ENCODE results near the gene PCGF6.

Gene PCGF6

DNA sequence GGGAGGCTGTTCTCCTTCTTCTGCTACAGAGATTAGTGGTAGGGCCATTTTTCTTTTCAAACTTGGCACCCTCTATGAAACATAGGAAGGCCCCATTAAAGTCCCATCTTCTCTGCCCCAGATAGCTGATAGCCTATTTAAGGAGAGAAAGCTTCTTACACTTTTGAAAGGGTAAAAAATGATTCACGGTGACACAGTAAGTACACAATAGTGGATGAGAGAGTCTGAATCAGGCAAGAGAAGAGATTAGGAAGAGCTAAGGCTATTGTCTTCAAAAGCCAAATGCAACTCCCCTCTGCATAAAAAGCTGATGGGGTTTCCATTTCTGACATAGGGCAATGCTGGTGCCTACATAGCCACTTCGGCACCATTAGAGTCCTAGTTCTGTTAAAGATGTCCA lies 70.4 kb downstream of the PCGF6 start:
- Histone ChIP-seq H3K9me3 (ENCODE audit: control insufficient read depth, insufficient read depth, low read depth, low read length) (no peaks in the 10 kb centered on the region), H3K4me1 (ENCODE audit: control insufficient read depth, insufficient read depth, low read length) (peaks cover 10% of the 10 kb centered on the region), H3K36me3 (ENCODE audit: control insufficient read depth in 2 of 2, insufficient read depth in 1 of 2, low read length in 2 of 2) (no peaks in the 10 kb centered on the region), H3K4me3 (ENCODE audit: low read depth, low read length) (no peak overlapping the region), H3K27ac (ENCODE audit: extremely low read depth, low read depth, low read length) (no peak overlapping the region)
- ChIA-PET CTCF (no interaction called here), POLR2A (interaction anchor here (1.1 kb wide), 1 partner anchor 14 kb away, joined by 3 read pairs; no protein-coding TSS in a partner anchor)
- no peak for TF ChIP-seq ZNF658 (tag by site-specific recombination; IDR thresholded peaks at IDR 0.05)
- TF ChIP-seq, protein P1, sequence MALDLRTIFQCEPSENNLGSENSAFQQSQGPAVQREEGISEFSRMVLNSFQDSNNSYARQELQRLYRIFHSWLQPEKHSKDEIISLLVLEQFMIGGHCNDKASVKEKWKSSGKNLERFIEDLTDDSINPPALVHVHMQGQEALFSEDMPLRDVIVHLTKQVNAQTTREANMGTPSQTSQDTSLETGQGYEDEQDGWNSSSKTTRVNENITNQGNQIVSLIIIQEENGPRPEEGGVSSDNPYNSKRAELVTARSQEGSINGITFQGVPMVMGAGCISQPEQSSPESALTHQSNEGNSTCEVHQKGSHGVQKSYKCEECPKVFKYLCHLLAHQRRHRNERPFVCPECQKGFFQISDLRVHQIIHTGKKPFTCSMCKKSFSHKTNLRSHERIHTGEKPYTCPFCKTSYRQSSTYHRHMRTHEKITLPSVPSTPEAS (tag by site-specific recombination; IDR thresholded peaks at IDR 0.05) = no peak
- TF ChIP-seq MZF1 (tag by site-specific recombination; IDR thresholded peaks at IDR 0.05; ENCODE audit: borderline replicate concordance) = no peak
- TF ChIP-seq, protein P2, sequence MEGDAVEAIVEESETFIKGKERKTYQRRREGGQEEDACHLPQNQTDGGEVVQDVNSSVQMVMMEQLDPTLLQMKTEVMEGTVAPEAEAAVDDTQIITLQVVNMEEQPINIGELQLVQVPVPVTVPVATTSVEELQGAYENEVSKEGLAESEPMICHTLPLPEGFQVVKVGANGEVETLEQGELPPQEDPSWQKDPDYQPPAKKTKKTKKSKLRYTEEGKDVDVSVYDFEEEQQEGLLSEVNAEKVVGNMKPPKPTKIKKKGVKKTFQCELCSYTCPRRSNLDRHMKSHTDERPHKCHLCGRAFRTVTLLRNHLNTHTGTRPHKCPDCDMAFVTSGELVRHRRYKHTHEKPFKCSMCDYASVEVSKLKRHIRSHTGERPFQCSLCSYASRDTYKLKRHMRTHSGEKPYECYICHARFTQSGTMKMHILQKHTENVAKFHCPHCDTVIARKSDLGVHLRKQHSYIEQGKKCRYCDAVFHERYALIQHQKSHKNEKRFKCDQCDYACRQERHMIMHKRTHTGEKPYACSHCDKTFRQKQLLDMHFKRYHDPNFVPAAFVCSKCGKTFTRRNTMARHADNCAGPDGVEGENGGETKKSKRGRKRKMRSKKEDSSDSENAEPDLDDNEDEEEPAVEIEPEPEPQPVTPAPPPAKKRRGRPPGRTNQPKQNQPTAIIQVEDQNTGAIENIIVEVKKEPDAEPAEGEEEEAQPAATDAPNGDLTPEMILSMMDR (tag by site-specific recombination; IDR thresholded peaks at IDR 0.05) = no peak
- TF ChIP-seq ZNF350 (tag by site-specific recombination; IDR thresholded peaks at IDR 0.05) = no peak
- TF ChIP-seq, protein P3, sequence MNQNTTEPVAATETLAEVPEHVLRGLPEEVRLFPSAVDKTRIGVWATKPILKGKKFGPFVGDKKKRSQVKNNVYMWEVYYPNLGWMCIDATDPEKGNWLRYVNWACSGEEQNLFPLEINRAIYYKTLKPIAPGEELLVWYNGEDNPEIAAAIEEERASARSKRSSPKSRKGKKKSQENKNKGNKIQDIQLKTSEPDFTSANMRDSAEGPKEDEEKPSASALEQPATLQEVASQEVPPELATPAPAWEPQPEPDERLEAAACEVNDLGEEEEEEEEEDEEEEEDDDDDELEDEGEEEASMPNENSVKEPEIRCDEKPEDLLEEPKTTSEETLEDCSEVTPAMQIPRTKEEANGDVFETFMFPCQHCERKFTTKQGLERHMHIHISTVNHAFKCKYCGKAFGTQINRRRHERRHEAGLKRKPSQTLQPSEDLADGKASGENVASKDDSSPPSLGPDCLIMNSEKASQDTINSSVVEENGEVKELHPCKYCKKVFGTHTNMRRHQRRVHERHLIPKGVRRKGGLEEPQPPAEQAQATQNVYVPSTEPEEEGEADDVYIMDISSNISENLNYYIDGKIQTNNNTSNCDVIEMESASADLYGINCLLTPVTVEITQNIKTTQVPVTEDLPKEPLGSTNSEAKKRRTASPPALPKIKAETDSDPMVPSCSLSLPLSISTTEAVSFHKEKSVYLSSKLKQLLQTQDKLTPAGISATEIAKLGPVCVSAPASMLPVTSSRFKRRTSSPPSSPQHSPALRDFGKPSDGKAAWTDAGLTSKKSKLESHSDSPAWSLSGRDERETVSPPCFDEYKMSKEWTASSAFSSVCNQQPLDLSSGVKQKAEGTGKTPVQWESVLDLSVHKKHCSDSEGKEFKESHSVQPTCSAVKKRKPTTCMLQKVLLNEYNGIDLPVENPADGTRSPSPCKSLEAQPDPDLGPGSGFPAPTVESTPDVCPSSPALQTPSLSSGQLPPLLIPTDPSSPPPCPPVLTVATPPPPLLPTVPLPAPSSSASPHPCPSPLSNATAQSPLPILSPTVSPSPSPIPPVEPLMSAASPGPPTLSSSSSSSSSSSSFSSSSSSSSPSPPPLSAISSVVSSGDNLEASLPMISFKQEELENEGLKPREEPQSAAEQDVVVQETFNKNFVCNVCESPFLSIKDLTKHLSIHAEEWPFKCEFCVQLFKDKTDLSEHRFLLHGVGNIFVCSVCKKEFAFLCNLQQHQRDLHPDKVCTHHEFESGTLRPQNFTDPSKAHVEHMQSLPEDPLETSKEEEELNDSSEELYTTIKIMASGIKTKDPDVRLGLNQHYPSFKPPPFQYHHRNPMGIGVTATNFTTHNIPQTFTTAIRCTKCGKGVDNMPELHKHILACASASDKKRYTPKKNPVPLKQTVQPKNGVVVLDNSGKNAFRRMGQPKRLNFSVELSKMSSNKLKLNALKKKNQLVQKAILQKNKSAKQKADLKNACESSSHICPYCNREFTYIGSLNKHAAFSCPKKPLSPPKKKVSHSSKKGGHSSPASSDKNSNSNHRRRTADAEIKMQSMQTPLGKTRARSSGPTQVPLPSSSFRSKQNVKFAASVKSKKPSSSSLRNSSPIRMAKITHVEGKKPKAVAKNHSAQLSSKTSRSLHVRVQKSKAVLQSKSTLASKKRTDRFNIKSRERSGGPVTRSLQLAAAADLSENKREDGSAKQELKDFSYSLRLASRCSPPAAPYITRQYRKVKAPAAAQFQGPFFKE (tag by site-specific recombination; IDR thresholded peaks at IDR 0.05; ENCODE audit: borderline replicate concordance) = no peak
- no peak for TF ChIP-seq ZNF121 (tag by site-specific recombination; IDR thresholded peaks at IDR 0.05)
- TF ChIP-seq, protein P4, sequence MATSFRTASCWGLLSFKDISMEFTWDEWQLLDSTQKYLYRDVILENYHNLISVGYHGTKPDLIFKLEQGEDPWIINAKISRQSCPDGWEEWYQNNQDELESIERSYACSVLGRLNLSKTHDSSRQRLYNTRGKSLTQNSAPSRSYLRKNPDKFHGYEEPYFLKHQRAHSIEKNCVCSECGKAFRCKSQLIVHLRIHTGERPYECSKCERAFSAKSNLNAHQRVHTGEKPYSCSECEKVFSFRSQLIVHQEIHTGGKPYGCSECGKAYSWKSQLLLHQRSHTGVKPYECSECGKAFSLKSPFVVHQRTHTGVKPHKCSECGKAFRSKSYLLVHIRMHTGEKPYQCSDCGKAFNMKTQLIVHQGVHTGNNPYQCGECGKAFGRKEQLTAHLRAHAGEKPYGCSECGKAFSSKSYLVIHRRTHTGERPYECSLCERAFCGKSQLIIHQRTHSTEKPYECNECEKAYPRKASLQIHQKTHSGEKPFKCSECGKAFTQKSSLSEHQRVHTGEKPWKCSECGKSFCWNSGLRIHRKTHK (tag by site-specific recombination; IDR thresholded peaks at IDR 0.05) = no peak
- TF ChIP-seq GLI4 (tag by site-specific recombination; IDR thresholded peaks at IDR 0.05) = no peak
- no peak for TF ChIP-seq ZNF510 (tag by site-specific recombination; IDR thresholded peaks at IDR 0.05; ENCODE audit: insufficient replicate concordance)
- no peak for TF ChIP-seq ZNF76 (tag by site-specific recombination; IDR thresholded peaks at IDR 0.05; ENCODE audit: borderline replicate concordance, low read depth)
- no peak for TF ChIP-seq ZNF391 (tag by site-specific recombination; IDR thresholded peaks at IDR 0.05; ENCODE audit: borderline replicate concordance, low read depth)
- TF ChIP-seq ZNF624 (tag by site-specific recombination; IDR thresholded peaks at IDR 0.05) = no peak
- TF ChIP-seq ZNF19 (tag by site-specific recombination; IDR thresholded peaks at IDR 0.05; ENCODE audit: low read depth) = no peak
- no peak for TF ChIP-seq ZNF302 (tag by site-specific recombination; IDR thresholded peaks at IDR 0.05; ENCODE audit: low read depth)
- TF ChIP-seq ZNF423 (tag by site-specific recombination; IDR thresholded peaks at IDR 0.05) = no peak
- no peak for TF ChIP-seq ZNF621 (tag by site-specific recombination; IDR thresholded peaks at IDR 0.05)
